Activated CD4-positive, alpha-beta T cell treated with anti-CD3 and anti-CD28 coated beads for 48 hours (primary cell): ENCODE results near the gene STON2.
"Not testable (repeated sequence)": the region's sequence is repeated elsewhere in the genome, so short reads cannot be mapped to it uniquely, and the experiment has no call there.

ENCODE experiments used
- DNase-seq: peaks from one replicate; pipeline ENCODE4 v3.0.0-alpha.2; 2020

Gene STON2

DNA sequence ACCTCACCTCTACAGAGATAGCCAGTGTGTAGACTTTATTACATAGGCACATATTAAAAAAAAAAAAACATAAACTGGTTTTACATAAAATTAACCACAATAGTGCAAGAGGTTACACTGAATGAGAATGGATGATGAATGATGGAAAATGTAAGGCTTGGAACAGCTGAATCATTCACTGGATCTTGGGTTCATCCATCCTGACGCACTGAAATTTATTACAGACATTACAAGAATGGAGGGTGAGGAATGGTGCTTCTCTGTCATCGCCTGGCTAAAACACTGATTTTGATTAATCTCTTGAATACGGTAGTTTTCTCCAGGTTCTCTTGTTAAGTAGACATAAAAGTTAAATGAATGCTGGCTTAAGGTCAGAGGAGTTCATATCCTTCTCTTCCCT is 139.4 kb downstream of the STON2 start:
- no peak for DNase-seq

GRCh38 chr14:81256289-81256960 is 143.7 kb downstream of the STON2 start:
- no peak for DNase-seq

GRCh38 chr14:81252278-81252677 is 147.8 kb downstream of the STON2 start:
- no peak for DNase-seq

DNA sequence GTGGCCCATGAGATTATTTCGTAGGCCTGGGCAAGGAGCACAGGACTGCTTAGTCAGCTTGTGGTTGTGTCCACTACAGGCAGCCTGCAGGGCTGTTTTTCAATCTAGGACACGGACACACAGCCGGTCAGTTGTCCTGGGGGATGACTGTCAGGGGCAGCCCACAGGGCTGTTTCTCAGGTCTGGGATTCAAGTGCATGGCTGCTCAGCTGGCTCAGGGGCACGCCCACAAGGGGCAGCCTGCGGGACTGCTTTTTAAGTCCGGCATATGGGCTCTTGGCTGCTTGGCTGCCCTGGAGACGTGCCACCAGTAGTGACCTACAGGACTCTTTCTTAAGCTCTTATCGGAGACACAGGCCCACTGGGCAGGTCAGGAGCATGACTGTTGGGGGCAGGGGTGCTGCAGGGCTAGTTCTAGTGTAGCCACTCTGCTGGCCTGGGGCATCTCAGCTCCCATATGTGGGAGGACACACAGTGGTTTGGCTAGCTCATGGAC is 152.8 kb downstream of the STON2 start:
- DNase-seq = no peak

DNA sequence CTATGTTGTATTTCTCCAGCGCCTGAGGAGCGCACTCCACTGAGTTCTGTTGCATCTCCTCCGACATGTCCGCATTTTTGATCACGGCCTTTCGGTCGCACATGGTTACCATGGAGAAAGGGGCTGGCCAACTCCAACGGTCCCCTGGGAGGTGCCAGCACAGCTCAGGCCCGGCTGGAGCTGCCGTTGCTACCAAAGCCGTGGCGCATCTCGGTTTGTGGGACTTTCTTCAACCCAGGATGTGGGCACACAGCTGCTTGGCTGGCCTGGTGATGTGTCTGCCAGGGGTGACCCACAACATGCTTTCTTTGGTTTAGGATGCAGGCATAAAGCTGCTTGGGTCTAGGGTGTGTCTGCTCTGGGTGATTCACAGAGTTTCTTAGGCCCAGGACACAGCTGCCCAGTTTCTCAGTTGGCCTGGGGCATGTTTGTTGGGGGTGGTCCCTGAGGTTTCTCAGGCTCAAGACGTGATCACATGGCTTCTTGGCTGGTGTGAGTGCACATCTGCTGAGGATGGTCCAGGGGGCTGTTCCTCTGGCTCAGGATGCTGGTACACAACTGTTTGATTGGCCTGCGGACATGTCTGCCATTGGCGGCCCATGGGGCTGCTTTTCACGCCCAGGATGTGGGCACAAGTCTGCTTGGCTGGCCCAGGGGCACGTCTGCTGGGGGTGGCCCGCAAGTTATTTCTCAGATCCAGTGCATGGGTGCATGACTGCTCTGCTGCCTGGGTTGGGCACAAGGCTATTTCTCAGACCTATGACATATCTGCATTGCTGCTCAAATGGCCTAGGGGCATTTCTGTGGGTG is 153.5 kb downstream of the STON2 start:
- no peak for DNase-seq

DNA sequence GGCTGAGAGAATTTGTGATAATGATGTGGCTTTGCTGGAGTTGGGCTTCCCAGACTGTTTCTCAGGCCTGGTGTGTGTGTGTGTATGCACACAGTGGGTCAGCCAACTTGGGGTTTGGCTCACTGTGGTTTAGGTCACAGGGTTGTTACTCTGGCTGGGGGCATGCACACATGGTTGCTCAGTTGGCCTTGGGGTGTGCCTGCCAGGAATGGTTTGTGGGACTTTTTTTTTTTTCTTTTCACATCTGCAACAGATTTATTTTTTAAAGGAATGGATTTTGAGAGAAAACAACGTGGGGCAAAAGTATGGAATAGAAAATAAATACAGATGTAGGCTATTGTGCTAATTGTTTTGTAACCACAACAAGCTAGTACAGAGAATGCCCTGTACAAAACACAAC is 154.4 kb downstream of the STON2 start:
- no peak for DNase-seq

DNA sequence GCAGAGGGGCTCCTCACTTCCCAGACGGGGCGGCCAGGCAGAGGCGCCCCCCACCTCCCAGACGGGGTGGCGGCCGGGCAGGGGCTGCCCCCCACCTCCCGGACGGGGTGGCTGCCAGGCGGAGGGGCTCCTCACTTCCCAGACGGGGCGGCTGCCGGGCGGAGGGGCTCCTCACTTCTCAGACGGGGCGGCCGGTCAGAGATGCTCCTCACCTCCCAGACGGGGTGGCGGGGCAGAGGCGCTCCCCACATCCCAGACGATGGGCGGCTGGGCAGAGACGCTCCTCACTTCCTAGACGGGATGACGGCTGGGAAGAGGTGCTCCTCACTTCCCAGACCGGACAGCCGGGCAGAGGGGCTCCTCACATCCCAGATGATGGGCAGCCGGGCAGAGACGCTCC is 155.7 kb downstream of the STON2 start:
- not testable (repeated sequence) for DNase-seq

- no peak for DNase-seq
These were observed 156.6 kb downstream of the STON2 start for GRCh38 chr14:81243499-81243898.

- not testable (repeated sequence) for DNase-seq
These were observed 163.3 kb downstream of the STON2 start for GRCh38 chr14:81236849-81237248.

DNA sequence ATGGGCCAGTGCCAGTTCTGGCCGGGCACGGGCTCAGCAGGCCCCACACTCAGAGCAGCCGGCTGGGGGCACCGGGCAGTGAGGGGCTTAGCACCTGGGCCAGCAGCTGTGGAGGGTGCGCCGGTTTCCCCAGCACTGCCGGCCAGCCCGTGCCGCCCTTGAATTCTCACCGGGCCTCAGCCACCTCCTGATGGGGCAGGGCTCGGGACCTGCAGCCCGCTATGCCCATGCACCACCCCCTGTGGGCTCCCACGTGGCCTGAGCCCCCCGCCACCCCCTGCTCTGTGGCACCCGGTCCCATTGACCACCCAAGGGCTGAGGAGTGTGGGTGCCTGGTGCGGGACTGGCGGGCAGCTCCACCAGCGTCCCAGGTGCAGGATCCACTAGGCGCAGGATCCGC is 164.0 kb downstream of the STON2 start:
- DNase-seq = no peak

DNA sequence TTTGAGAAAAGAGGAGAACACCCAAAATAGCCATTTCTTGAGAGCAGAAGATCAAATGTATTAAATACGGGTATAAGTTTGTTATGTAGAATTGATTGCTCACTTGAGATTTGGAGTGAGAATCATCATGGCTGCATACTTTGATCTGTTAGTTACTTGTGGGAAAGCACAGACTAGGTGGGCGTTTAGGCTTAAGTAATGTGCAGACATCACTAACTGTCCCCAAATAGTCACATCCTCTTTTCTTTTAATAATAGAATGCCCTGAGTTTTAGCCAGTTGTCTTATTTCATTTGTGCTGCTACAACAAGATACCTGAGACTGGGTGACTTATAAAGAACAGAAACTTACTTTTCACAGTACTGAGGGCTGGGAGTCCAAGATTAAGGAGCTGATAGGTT is 165.0 kb downstream of the STON2 start:
- DNase-seq = no peak

DNA sequence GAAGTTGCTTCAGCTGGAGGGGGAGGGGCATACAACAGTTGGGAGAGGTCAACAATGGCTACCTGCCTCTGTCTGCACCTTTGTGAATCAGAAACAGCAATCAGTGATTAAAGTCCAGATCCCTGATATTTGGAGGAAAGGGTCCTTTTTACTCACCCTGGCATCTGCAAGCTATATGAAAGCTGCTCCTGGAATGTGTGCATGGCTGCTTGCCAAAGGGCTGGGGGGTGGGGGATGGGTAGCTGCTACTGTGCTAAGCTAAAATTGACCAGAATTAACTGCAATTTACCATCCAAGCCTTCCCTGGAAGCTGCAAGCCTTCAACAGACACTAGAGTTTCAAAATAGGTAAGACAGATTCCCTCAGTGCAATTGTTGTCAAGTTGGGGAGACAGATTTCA is 165.8 kb downstream of the STON2 start:
- DNase-seq = no peak

DNA sequence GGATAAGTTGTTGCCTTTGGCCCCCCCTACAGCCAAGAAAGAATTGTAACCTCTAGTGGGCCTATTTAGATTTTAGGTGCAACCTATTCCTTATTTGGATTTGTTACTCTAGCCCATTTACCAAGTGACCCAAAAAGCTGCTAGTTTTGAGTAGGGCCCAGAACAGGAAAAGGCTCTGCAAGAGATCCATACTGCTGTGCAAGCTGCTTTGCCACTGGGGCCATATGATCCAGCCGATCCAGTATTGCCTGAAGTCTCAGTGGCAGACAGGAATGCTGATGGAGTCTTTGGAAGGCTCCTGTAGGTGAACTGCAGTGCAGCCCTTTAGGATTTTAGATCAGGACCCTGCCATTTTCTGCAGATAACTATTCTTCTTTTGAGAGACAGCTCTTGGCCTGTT is 166.5 kb downstream of the STON2 start:
- no peak for DNase-seq

- no peak for DNase-seq
These were observed 168.6 kb downstream of the STON2 start for GRCh38 chr14:81231540-81231939.

GRCh38 chr14:81224222-81224621 is 175.9 kb downstream of the STON2 start:
- DNase-seq = no peak

DNA sequence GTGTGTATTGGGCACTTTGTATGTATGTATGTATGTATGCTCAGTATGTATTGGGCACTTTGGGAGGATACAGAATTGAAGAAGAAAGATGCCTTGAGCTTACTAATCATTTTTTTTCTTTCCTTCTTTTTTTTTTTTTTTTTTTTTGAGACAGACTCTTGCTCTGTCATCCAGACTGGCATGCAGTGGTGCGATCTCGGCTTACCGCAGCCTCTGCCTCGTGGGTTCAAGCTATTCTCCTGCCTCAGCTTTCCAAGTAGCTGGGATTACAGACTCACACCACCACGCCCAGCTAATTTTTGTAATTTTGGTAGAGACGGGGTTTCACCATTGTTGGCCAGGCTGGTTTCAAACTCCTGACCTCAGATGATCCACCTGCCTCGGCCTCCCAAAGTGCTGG is 176.3 kb downstream of the STON2 start:
- not testable (repeated sequence) for DNase-seq

DNA sequence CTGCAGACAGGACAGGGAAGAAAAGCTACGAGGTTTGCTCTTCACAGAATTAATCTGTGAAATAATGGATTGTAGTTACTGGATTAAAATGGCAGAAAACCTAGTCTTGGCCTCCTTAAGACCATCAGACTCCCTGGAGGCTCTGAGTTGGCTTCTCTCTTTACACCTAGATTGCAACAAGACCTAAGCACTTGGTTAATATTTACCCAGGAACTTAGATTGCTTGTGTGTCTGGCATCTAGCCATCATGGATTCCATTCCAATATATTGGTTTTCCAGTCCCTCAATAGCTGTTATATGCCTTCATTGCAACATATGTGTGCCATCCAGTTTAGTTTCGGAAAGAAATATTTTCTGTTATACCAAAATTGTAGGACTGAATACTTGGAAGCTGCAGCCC is 177.4 kb downstream of the STON2 start:
- no peak for DNase-seq

DNA sequence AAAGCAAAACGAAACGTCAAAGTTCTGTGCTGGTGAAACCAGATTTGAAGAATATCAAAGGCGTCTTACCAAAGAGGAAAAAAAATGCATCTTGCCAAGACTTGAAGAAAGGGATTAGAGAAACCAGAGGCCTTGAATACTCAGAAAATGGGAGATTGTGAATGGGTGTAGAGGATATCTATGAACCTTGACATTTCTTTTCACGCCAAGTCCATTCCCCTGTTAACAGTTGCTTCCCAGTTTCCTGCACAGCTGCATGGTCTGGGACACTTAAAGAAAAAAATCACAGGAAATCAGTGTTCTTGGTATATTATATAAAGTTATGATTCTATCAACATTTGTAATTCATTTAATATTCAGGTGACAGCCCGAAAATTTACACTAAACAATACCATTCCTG is 178.0 kb downstream of the STON2 start:
- DNase-seq = no peak

GRCh38 chr14:81221579-81222102 is 178.5 kb downstream of the STON2 start:
- no peak for DNase-seq

- DNase-seq = peak; percentile 94
These were observed 179.1 kb downstream of the STON2 start, which contains the start of gene GTF2A1 for GRCh38 chr14:81220830-81221578. Gene GTF2A1 (minus strand): TSS chr14:81220959. CDS start chr14:81220518, 441 bp downstream.

- DNase-seq = no peak
These were observed 179.6 kb downstream of the STON2 start for GRCh38 chr14:81220580-81220829.

- peak; percentile 46 for DNase-seq
These were observed 180.2 kb downstream of the STON2 start for GRCh38 chr14:81219759-81220579.
